A549 treated with RU486 at 1 μM for 4 hours (cell line): ENCODE data around the gene KITLG. TPM values are rescaled to one million over a fixed set of nuclear protein-coding genes. Genes with fewer than 3 reads are reported as not detected.

ENCODE experiments used
- total RNA-seq: library from RNA; stranded (reverse); fragments of 200-300 nt; extraction: Qiagen RNA extraction; gene quantifications from 5 replicates; pipeline ENCODE4 v1.2.3, GENCODE V29; 2022; ENCODE audit warnings: low read depth

Gene KITLG, protein sequence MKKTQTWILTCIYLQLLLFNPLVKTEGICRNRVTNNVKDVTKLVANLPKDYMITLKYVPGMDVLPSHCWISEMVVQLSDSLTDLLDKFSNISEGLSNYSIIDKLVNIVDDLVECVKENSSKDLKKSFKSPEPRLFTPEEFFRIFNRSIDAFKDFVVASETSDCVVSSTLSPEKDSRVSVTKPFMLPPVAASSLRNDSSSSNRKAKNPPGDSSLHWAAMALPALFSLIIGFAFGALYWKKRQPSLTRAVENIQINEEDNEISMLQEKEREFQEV
- 7.5 to 15.5 TPM (median 13.3 TPM) in 5 replicates for total RNA-seq

DNA sequence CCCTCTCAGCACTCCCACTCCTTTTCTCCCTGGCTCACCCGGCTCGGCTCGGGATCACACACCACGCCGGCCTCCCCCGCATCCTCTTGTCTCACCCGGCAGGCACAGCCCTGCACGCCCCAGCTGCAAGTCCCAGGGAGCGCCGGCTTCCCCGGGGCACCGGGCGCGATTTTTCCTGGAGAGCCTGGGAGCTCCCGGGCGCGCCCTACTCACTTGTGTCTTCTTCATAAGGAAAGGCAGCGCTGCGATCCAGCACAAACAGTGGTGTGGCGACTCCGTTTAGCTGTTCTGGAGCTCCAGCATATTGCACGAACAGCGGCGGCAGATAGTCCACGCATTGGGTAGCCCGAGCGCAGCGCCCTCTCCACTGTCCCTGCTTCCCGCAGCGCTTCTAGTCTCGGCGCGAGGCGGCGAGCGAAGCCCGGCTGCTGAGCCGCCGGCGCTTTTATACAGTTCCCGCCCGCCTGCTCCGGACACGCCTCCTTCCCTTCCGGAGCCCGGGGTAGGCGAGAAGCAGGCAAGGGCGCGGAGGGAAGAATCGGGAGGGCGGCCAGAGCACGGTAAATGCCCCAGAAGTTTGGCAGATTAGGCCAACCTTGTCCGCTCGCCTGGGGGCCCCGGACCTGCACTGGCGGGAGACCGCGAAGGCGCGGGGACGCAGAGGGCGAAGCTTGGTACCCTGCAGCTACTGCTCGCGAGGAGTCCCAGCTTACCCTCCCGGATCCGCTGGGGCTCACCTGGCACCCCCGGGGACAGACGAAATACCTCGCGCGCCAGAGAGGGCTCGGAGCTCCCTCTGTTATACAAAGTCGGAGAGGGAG lies at the start of gene KITLG:
TSS of gene KITLG (minus strand) at position 421 of the 821 bp plus-strand sequence. CDS start at position 228, 193 bp downstream.

